ENCODE data around the gene COL11A1. TPM values are rescaled to one million over a fixed set of nuclear protein-coding genes. Genes with fewer than 3 reads are reported as not detected.

Gene COL11A1
- total RNA-seq, 1 experiment from 2014 or later, result 0.05 TPM

- Histone ChIP-seq H3K9me2 (ENCODE audit: insufficient read depth) (no peaks in the 10 kb centered on the region), H3K36me3 (ENCODE audit: control insufficient read depth in 1 of 2, insufficient read depth in 2 of 2, low read length in 2 of 2) (no peaks in the 10 kb centered on the region), H3K27ac (ENCODE audit: low read depth, low read length) (no peak overlapping the region), H3K27me3 (ENCODE audit: insufficient read depth, low read length) (no peaks in the 10 kb centered on the region), H3K4me3 (replicated peaks in 1 of 2; ENCODE audit: low read depth in 1 of 2, low read length in 2 of 2) (no peak overlapping the region), H3K4me2 (ENCODE audit: low read length) (no peak overlapping the region), H3K9me3 (ENCODE audit: control insufficient read depth in 1 of 2, insufficient read depth in 1 of 2, low read depth in 1 of 2, low read length in 2 of 2) (no peaks in the 10 kb centered on the region; a peak in 2 of 4 replicates), H3K9ac (ENCODE audit: low read length) (no peak overlapping the region), H2AFZ (ENCODE audit: low read depth, low read length, poor library complexity, severe bottlenecking) (no peak overlapping the region), H3K79me2 (ENCODE audit: insufficient read depth, low read length) (no peaks in the 10 kb centered on the region), H4K20me1 (ENCODE audit: insufficient read depth) (no peaks in the 10 kb centered on the region), H3K4me1 (ENCODE audit: control insufficient read depth in 1 of 2, insufficient read depth in 2 of 2, low read length in 2 of 2) (no peaks in the 10 kb centered on the region)
- no peak for TF ChIP-seq FOSL1 (IDR thresholded peaks at IDR 0.05; ENCODE audit: low read depth)
- TF ChIP-seq POLR2AphosphoS5 (IDR thresholded peaks at IDR 0.05; ENCODE audit: low read depth, low read length), result no peak
- TF ChIP-seq ATF3 (IDR thresholded peaks at IDR 0.05), result no peak
- no peak for TF ChIP-seq ELF1 (IDR thresholded peaks at IDR 0.05; ENCODE audit: borderline replicate concordance, low read depth)
- no peak for TF ChIP-seq RAD21 (IDR thresholded peaks at IDR 0.05; ENCODE audit: low read depth)
- no peak for TF ChIP-seq EZH2 (IDR thresholded peaks at IDR 0.05)
- no peak for TF ChIP-seq MAX (IDR thresholded peaks at IDR 0.05)
- no peak for TF ChIP-seq CBX3 (IDR thresholded peaks at IDR 0.05; ENCODE audit: low read depth)
- TF ChIP-seq REST (IDR thresholded peaks at IDR 0.05; ENCODE audit: low read depth), result no peak
- no peak for TF ChIP-seq CEBPB (IDR thresholded peaks at IDR 0.05; ENCODE audit: low read depth)
- TF ChIP-seq YY1 (IDR thresholded peaks at IDR 0.05; ENCODE audit: extremely low read depth, insufficient replicate concordance, low read depth, low read length), result no peak
- TF ChIP-seq, protein P1, sequence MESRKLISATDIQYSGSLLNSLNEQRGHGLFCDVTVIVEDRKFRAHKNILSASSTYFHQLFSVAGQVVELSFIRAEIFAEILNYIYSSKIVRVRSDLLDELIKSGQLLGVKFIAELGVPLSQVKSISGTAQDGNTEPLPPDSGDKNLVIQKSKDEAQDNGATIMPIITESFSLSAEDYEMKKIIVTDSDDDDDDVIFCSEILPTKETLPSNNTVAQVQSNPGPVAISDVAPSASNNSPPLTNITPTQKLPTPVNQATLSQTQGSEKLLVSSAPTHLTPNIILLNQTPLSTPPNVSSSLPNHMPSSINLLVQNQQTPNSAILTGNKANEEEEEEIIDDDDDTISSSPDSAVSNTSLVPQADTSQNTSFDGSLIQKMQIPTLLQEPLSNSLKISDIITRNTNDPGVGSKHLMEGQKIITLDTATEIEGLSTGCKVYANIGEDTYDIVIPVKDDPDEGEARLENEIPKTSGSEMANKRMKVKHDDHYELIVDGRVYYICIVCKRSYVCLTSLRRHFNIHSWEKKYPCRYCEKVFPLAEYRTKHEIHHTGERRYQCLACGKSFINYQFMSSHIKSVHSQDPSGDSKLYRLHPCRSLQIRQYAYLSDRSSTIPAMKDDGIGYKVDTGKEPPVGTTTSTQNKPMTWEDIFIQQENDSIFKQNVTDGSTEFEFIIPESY (IDR thresholded peaks at IDR 0.05; ENCODE audit: extremely low read depth, insufficient replicate concordance, low read length), result no peak
- TF ChIP-seq SP1 (IDR thresholded peaks at IDR 0.05; ENCODE audit: low read depth), result no peak
- TF ChIP-seq ZNF274 (IDR thresholded peaks at IDR 0.05; ENCODE audit: low read depth, low read length), result no peak
- no peak for TF ChIP-seq POLR2A (IDR thresholded peaks at IDR 0.05; ENCODE audit: borderline replicate concordance, extremely low read depth, insufficient read depth, insufficient read length)
- no peak for TF ChIP-seq TCF7L2 (IDR thresholded peaks at IDR 0.05; ENCODE audit: borderline replicate concordance, extremely low read depth, insufficient read depth, insufficient read length)
- no peak for TF ChIP-seq CTCF (IDR thresholded peaks at IDR 0.05 in 2 of 3, conservative IDR thresholded peaks at IDR 0.05 in 1 of 3; ENCODE audit: borderline replicate concordance in 1 of 3, insufficient read depth in 1 of 3, low read depth in 2 of 3, low read length in 2 of 3)
- no peak for TF ChIP-seq EZH2phosphoT487 (IDR thresholded peaks at IDR 0.05; ENCODE audit: borderline replicate concordance)
- no peak for TF ChIP-seq EGR1 (IDR thresholded peaks at IDR 0.05; ENCODE audit: low read depth)
- TF ChIP-seq ZFX (IDR thresholded peaks at IDR 0.05), result no peak
- RAD21 ChIA-PET (ENCODE audit: low non-redundant PET in 1 of 2, low total read pairs in 2 of 2, uncharacterized antibody in 2 of 2, unreplicated experiment in 2 of 2), result no interaction called here
- CTCF ChIA-PET, result no interaction called here
- POLR2A ChIA-PET, result no interaction called here
- intact Hi-C loops (cut with micrococcal nuclease), result no loop called here
- BruUV-seq (replicated peaks), result no TSS peak
- DNase-seq (ENCODE audit: low read depth, low spot score), result no peak
- ATAC-seq, result no peak
These were observed 265.7 kb downstream of the COL11A1 start for GRCh38 chr1:102842606-102843005.
